ENCODE data around the gene KRT27.
"Not testable (repeated sequence)": the region's sequence is repeated elsewhere in the genome, so short reads cannot be mapped to it uniquely, and the experiment has no call there.

KRT27 gene, protein sequence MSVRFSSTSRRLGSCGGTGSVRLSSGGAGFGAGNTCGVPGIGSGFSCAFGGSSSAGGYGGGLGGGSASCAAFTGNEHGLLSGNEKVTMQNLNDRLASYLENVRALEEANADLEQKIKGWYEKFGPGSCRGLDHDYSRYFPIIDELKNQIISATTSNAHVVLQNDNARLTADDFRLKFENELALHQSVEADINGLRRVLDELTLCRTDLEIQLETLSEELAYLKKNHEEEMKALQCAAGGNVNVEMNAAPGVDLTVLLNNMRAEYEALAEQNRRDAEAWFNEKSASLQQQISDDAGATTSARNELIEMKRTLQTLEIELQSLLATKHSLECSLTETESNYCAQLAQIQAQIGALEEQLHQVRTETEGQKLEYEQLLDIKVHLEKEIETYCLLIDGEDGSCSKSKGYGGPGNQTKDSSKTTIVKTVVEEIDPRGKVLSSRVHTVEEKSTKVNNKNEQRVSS

DNA sequence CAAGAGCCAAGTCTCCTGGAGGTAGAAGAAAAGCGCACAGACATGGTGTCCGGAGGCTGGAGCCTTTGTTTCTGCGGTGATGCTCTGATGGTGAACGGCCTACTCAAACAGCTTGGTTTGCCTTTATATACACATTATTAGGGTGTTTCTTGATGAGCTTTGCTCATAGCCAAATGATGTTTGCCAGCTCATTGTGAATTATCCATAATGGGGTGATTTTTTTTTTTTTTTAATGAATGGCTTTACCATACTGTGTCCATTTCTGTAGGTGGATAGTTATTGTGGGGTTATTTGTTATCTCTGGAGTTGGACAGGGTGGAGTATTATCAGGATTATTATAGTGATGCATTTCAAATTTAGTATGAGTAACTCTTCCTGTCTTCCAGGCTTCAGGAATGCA, at the start of gene KRT27:
TSS of gene KRT27 (minus strand) at position 101 of the 400 bp plus-strand sequence. CDS start at position 44, 57 bp downstream.
- DNase-seq (ENCODE audit: low read depth in 2 of 2, low spot score in 1 of 2) = no peak

DNA sequence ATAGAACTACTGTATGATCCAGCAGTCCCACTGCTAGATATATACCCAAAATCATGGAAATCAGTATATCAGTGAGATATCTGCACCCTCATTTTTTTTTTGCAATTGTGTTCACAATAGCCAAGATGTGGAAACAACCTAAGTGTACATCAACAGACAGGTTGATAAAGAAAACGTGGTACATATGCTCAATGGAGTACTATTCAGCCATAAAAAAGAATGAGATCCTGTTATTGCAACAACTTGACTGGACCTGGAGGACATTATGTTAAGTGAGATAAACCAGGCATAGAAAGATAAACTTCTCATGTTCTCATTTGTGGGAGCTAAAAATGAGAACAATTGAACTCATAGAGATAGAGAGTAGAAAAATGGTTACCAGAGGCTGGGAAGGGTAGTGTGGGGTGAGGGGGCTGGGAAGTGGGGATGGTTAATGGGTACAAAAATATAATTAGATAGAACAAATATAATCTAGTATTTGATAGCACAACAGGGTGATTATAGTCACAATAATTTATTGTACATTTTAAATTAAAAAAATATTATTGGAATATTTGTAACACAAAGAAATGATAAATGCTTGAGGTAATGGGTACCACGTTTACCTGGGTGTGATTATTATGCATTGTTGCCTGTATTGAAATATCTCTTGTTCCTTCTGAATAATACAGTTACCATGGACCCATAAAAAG, 47.9 kb upstream of the KRT27 start:
- no peak for DNase-seq (ENCODE audit: low read depth in 2 of 2, low spot score in 1 of 2)

DNA sequence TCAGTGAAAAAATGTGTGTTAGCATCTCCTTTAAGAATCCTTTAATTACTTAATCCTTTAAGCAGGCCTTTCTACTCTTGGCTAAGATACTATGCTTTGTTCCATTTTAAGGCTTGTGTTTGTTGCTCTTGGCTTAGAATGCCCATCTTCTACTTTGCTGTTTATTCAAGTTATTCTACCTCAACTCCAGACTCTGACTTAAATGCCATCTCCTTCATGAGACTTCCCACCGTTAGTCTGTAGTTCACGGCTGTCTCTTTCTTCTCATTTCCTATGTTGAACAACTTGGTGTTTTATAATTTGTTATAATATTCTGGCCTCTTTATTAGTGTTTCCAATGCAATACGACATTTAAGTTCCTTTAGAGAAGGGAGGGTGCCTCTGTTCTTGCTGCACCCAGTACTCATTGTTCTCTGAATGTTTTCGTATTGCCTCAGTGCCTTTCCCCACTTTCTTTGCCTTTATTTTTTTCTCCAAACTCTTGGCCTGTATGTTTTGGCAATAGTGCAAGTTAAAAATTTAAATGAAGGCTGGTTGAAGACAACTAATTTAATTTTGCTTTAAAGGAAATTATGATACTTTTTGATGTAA, 46.2 kb upstream of the KRT27 start:
- no peak for DNase-seq (ENCODE audit: low read depth in 2 of 2, low spot score in 1 of 2)

DNA sequence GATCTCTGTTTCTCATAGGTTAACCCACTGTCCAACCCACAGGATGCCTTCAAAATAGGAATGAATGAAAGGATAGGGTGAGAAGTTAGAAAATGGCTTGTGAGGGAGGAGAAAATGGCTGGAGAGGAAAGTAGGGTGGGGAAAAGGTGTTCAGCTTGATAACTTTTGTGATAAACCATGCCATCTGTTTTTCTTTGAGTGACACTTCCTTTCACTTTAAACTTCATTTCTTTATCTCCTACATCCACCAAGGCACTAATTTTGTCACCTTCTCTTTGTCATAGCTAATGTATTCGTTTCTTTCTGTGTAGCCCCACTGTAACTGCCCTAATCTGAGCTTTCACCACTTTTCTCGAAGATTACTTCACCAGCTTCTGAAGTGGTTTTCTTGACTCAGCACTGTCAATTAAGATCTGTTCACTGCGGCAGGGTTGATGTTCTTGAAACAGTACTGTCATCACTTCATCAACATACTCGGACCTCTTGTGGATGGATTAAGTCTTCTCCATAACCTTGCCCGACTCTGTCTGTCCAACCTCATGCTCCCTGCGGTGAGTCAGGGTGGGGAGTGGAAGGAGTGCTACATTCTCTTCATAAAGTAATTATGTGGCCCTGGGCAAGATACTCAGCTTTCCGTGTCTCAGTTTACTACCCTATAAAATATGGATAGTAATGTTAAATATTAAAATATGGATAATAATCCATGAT, 45.5 kb upstream of the KRT27 start:
- DNase-seq (ENCODE audit: low read depth in 2 of 2, low spot score in 1 of 2) = no peak

DNA sequence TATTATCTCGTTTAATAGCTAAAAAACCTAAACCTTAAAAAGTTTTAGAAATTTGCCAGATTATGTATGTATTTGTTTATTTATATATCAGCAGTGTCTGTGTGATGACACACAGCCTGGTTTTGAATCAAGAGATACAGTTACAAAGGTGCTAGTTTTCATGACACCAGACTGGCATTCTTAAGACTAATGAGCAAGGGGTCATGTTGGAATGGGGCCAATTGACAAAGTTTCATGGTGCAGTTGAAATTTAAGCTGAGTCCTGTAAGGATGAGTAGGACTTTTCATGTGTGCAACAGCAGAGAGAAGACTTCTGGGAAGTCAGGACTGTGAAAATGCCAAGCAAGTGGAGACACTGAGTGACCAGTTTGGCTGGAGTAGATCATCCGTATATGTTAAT, 43.2 kb upstream of the KRT27 start:
- no peak for DNase-seq (ENCODE audit: low read depth in 2 of 2, low spot score in 1 of 2)

DNA sequence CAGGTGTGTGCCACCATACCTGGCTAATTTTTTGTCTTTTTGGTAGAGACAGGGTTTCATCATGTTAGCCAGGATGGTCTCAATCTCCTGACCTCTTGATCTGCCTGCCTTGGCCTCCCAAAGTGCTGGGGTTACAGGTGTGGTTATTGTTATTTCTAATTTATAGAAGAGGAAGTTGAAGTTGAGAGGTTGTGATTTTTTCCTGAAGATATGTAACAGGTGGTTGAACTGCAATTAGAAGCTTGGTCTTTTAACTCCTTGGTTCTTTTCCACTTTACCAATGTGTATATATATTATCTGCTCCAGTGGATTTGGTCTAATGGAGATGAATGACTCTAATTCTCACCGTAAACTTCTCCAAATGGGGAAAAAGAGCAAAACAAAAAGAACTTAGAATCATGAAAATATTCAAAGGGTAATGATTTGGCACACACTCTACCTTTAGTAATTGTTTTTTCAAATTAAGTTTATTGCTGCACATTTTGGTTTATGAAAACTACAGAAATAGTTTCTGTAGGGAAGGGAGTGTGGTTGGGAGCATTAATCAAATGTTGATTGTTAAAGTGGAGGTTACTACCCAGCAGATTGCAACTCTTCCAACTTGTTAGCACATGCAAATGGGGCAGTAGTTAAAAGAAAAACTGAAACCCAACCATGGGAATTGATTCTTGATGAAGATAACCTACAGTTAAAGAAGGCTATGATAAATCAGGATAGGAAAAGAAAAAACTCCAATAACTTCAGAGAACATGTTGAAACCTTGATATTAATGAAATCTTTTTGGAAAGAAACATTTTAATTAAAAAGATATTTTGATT, 41.9 kb upstream of the KRT27 start:
- no peak for DNase-seq (ENCODE audit: low read depth in 2 of 2, low spot score in 1 of 2)

DNA sequence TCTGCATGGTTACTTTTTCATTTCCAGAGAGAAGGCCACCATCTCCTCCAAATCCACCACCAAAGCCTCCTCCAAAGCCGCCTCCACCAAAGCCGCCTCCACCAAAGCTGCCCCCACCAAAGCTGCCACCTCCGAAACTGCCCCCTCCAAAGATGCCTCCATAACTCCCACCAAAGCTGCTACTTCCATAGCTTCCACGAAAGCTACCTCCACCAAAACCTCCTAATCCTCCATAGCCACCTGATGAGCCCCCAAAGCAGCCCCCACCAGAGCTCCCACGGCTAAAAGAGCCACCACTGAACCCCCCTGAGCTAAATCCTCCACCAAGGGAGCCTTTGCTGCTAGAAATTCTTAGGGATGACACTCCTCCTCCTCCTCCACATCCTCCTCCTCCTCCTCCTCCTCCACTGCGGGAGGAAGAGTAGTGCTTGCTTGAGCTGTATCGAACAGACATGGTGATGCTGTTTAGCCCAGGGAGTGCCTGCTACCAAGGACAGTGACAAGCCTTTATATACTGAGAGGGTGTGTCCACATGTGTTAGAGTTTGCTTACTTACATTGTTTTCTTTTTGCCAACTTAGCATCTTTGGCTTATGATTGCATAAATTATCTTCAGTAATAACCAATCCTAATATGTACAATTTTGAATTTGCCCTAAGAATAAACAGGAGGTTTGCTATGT, 39.9 kb upstream of the KRT27 start, which contains the start of gene KRT10:
TSS of gene KRT10 (minus strand) at position 483 of the 681 bp plus-strand sequence. CDS start at position 454, 29 bp downstream.
- DNase-seq (ENCODE audit: low read depth in 2 of 2, low spot score in 1 of 2) = no peak

DNA sequence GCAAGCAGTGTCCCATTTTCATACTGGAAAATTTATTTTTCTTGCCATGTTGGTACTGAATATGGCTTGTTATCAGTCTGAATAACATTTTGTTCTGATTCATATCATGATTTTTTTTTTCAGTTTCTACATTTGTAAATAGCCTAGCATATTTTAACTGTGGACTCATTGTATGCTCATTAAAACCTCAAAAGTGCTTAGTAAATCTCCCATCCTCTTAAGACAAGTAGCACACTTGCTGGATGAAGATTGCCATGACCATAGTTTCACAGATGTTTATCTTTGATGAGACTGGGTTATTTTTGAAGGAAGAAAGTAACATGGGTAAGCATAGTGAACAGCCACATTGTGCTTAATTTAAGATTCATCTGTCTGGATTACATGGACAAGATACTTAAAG, 39.2 kb upstream of the KRT27 start:
- DNase-seq (ENCODE audit: low read depth in 2 of 2, low spot score in 1 of 2) = no peak

DNA sequence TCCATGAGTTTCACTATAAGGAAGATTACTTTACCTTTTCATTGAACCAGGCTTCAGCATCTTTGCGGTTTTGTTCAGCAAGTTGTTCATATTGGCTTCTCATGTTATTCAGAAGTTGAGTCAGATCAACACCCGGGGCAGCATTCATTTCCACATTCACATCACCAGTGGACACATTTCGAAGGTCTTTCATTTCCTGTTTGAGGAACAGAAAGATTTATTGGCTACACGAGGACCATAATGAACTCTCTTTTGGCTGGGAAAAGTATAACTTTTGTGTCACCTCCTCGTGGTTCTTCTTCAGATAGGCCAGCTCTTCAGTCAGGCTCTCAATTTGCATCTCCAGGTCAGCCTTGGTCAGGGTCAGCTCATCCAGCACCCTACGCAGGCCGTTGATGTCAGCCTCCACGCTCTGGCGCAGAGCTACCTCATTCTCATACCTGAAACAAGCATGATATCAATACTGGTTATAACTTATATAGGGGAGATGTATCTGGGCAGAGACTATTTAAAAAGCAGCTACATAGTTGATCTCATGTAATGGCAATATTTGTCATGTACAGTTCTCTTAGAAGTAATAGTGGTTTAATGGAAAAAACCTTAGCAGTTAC, 38.0 kb upstream of the KRT27 start:
- no peak for DNase-seq (ENCODE audit: low read depth in 2 of 2, low spot score in 1 of 2)

DNA sequence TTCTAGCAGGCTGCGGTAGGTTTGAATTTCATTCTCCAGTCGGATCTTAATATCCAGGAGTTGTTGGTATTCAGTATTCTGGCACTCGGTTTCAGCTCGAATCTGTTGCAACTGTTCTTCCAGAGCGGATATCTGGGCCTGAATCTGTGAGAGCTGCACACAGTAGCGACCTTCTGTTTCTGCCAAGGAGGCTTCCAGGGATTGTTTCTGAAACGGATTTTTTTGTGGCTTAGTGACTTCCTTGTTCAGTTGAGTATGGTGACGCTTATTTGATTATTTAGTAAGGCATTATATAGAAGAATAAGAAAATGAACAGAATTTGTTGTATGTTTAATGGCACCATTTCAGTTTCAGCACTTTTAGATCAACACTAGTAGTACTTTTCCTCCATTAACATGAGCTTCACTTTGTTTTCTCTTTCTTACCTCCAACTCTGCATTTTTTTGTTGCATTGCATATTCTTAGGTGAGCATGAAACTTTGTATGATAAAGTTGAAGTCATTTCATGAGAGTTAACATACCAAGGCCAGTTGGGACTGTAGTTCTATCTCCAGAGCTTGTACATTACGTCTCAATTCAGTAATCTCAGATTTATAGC, 37.3 kb upstream of the KRT27 start:
- no peak for DNase-seq (ENCODE audit: low read depth in 2 of 2, low spot score in 1 of 2)

DNA sequence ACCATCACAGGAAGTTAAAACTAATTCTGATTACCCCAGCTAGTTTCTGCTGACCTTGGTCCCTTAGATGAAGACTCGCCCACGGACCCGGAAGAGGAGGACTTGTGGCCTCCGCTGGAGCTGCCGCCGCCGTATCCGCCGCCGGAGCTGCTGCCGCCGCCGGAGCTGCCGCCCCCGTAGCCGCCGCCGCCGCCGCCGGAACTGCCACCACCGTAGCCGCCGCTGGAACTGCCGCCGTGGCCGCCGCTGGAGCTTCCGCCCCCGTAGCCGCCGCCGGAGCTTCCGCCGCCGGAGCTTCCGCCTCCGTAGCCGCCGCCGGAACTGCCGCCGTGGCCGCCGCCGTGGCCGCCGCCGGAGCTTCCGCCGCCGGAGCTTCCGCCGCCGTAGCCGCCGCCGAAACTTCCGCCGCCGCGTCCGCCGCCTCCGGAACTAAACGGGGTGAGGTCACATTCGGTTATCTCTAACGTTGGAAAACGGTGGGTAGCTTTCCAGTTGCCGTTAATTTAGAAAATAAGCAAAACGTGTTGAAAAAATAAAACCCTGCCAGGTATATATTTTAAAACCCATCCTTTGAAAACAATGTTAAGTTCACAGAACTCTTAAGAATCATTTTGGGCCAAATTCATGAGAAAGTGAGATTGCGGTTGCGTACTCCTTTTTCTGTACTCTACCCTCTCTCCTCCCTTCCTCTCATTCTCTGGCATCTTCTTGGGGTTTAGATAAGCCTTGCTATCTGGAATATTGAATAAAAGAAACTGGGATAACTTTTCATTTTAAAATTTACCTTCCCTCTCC, 36.6 kb upstream of the KRT27 start:
- peak; percentile 52 to 72 for DNase-seq (ENCODE audit: low read depth in 2 of 2, low spot score in 1 of 2)

DNA sequence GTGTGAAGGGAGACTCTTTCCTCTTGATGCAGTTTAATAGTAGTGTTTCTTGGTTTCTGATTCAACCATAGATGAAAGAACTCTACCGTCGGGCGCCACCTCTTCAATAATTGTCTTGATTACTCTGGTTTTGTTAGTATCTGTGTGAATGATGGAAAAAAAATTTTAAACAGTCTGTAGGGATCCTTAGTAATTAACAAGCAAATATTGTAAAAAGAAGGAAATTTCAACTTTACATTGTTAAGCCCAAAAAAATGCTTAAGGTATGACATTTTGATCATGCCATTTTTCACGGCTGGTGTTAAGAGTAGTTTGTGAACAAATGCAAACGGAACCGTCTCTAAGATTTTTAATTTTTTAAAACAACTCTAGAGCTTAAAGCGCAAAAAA, 36.0 kb upstream of the KRT27 start:
- DNase-seq (ENCODE audit: low read depth in 2 of 2, low spot score in 1 of 2) = no peak

DNA sequence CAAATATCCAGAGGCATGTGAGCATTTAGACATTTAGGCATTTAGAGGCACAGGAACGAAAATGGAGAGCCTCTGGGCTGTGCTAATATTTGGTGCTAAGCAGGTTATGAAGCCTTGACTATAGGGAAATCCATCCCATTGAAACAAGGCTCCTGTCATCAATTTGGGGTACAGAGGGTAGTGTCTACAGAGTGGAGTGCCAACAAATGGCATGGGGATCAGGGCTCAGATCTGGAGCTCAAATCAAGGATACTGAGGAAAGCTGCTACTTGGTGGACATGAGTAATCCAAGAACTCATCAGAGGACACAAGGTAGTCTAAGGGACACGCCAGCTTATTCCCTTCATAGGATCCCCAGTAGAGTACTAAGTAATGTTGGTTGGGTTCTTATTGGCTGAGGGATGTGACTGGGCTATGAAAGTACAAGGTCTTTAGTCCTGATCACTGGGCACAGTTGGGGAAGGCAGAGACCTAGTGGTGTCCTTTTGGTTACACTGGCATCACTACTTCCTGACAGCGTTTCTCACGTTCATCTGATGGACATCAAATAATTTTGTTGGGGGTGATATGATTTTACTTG, 34.8 kb upstream of the KRT27 start:
- no peak for DNase-seq (ENCODE audit: low read depth in 2 of 2, low spot score in 1 of 2)

DNA sequence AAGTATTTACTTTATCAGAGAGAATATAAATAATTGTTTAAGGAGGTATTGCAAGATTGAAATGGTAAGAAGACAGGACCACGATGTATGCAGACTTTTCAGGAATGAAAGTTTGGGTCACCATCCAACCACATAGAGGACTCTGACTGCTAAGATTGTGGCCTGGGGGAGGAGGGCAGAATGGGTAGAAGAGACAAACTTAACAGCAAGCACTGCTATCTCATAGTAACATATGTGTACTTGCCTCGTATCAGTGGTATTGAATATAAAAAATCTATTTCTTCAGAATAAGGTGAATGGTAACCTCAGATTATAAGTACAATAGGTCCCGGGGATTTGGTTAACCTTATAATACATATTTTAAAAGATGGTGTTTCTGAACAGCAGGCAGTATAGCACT, 34.2 kb upstream of the KRT27 start:
- DNase-seq (ENCODE audit: low read depth in 2 of 2, low spot score in 1 of 2) = no peak

DNA sequence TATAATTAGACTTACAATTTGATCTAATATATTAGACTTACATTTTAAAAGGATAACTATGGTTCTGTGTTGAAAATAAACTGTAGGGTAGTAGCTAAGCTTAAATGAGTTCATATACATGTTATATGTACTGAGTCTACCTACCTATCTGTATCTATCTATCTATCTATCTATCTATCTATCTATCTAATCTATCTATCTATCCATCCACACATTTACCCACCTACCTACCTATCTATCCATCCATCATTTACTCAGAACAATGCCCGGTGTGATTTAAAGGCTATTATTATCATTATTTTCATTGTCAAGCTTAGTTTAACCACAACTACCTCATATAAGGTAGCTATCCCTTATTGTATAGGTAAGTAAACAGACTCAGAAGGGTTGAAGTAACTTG, 33.0 kb upstream of the KRT27 start:
- DNase-seq (ENCODE audit: low read depth in 2 of 2, low spot score in 1 of 2) = no peak

DNA sequence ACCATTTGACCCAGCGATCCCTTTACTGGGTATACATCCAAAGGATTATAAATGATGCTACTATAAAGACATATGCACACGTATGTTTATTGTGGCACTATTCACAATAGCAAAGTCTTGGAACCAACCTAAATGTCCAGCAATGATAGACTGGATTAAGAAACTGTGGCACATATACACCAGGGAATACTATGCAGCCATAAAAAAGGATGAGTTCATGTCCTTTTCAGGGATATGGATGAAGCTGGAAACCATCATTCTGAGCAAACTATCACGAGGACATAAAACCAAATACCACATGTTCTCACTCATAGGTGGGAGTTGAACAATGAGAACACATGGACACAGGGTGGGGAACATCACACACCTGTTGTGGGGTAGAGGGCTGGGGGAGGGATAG, 32.3 kb upstream of the KRT27 start:
- not testable (repeated sequence) for DNase-seq (ENCODE audit: low read depth in 2 of 2, low spot score in 1 of 2)

DNA sequence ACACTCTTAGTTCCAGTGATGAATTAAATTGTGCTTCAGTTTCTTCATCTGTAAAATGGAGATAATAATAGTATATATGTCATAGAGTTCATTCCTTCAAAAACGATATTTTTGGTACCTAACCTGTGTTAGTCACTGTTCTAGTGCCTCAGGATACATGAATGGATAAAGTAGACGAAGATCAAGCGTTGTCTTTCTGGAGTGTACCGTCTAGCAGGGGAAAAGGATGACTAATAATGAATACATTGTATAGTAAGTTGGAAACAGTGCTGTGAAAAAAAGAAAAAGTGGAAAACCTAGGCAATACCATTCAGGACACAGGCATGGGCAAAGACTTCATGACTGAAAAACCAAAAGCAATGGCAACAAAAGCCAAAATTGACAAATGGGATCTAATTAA, 31.5 kb upstream of the KRT27 start:
- no peak for DNase-seq (ENCODE audit: low read depth in 2 of 2, low spot score in 1 of 2)

DNA sequence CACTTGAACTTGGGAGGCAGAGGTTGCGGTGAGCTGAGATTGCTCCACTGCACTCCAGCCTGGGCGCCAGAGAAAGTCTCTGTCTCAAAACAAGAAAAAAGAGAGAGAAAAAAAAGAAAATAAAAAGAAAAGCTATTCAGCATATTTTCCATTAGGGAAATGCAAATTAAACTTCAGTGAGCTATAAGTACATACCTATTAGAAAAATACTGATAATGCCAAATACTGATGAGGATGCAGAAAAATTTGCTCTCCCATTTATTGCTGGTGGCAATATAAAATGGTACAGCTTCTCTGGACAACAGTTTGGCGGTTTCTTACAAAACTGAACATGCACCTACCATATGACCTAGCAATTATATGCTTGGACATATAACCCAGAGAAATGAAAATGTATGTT, 30.3 kb upstream of the KRT27 start:
- no peak for DNase-seq (ENCODE audit: low read depth in 2 of 2, low spot score in 1 of 2)

Data from stimulated activated CD8-positive, alpha-beta memory T cell treated with anti-CD3 and anti-CD28 coated beads, Interleukin-4, amount 100 ng/mL, for 1 hour (primary cell).